Stomach (tissue), 4 donors: ENCODE results near the gene XRN1.

Experiments used
- CTCF ChIP-seq, 7 experiments: fragments of 450-650 bp in 4 of 7; fragments of 200-600 bp in 3 of 7; sonication (generic) in 3 of 7; IDR thresholded peaks; one replicate each; pipeline ENCODE4 v1.5.1; 2016 to 2019; ENCODE audit warnings: antibody characterized with exemption in 7 of 7, control low read depth in 2 of 7, mild to moderate bottlenecking in 1 of 7
- EP300 ChIP-seq: sonication (generic); formaldehyde crosslinking; IDR thresholded peaks from one replicate; pipeline ENCODE4 v1.6.1; 2017; ENCODE audit warnings: antibody characterized with exemption
- POLR2A ChIP-seq, 4 donors: fragments of 450-650 bp; IDR thresholded peaks; one replicate each; pipeline ENCODE4 v1.6.1; 2016; ENCODE audit warnings: antibody characterized with exemption in 4 of 4, control low read depth in 2 of 4, mild to moderate bottlenecking in 1 of 4, moderate library complexity in 1 of 4

GRCh38 chr3:142332390-142332789 is 115.4 kb downstream of the XRN1 start:
- TF ChIP-seq CTCF (IDR thresholded peaks at IDR 0.05) (no peak), EP300 (no peak), POLR2A (IDR thresholded peaks at IDR 0.05) (no peak)
